ENCODE measurements around the gene PIWIL1. TPM values are rescaled to one million over a fixed set of nuclear protein-coding genes. Genes with fewer than 3 reads are reported as not detected.

The PIWIL1 gene
- total RNA-seq, 2 experiments from 2014 or later = not detected

Other genes with a start within 250 kb of the PIWIL1 start
- not detected for gene FZD10, start 175.4 kb upstream of the PIWIL1 start, total RNA-seq

Measured in activated CD8-positive, alpha-beta memory T cell treated with anti-CD3 and anti-CD28 coated beads for 36 hours (primary cell).